Heart left ventricle (tissue), 13 donors: ENCODE results near the gene INTU.

Source experiments
- CTCF ChIP-seq, 12 donors: fragments of 200-600 bp; sonication (generic) in 4 of 12; IDR thresholded peaks; one replicate each; pipeline versions ENCODE4 v1.5.0 to v1.8.0; 2018 to 2022; ENCODE audit warnings: antibody characterized with exemption in 12 of 12, mild to moderate bottlenecking in 5 of 12
- POLR2A ChIP-seq, 2 donors: fragments of 450-650 bp; IDR thresholded peaks; one replicate each; pipeline ENCODE4 v1.6.1; 2017; ENCODE audit warnings: antibody characterized with exemption in 2 of 2, mild to moderate bottlenecking in 2 of 2, moderate library complexity in 2 of 2
- donor health status: ischemic (EF 13 %, LVEDD 7.1; RV severe dilation, severe dysfunction).
- donor health status: DM: no; HTN: yes; CAD: no.
- donor health status: DM: no; HTN: no; CAD: no.
- donor health status: ischemic (EF 25% LVEDD 6.9; RV normal size, moderate dysfunction).
- donor health status: ischemic (EF 25% LVEDD 5.7; RV mildly dilated, moderate dysfunction).
- donor health status: ischemic (EF 35%, LVEDD 5.7; RV mildly dilated, moderate dysfunction).
- donor health status: nonischemic (EF 11% LVEDD 7.7; RV severe dilation, severe dysfunction).
- donor health status: DM: yes; HTN: yes; CAD: no.
- donor health status: PGD.
- donor health status: ischemic (EF 29% LVEDD 5.4; RV normal size, mild dysfunction).
- donor health status: nonischemic (EF 23%, LVEDD 6.1; RV moderate dilation, normal function).

- no peak for TF ChIP-seq POLR2A (IDR thresholded peaks at IDR 0.05)
- TF ChIP-seq CTCF (IDR thresholded peaks at IDR 0.05): no peak
These were observed 10.2 kb upstream of the INTU start for GRCh38 chr4:127622621-127622920.
